GM18868 (cell line): Measurements from ENCODE around the gene EIF4EBP3.
A peak's percentile ranks its signal among the peaks of the same experiment; 100 is the strongest.

Experiments
- ATAC-seq: cut with Tn5 transposase; IDR thresholded peaks from one replicate; pipeline ENCODE4 v1.9.1; 2021; ENCODE audit warnings: mild to moderate bottlenecking, moderate library complexity; ENCODE audit not compliant: unreplicated experiment

EIF4EBP3 gene

DNA sequence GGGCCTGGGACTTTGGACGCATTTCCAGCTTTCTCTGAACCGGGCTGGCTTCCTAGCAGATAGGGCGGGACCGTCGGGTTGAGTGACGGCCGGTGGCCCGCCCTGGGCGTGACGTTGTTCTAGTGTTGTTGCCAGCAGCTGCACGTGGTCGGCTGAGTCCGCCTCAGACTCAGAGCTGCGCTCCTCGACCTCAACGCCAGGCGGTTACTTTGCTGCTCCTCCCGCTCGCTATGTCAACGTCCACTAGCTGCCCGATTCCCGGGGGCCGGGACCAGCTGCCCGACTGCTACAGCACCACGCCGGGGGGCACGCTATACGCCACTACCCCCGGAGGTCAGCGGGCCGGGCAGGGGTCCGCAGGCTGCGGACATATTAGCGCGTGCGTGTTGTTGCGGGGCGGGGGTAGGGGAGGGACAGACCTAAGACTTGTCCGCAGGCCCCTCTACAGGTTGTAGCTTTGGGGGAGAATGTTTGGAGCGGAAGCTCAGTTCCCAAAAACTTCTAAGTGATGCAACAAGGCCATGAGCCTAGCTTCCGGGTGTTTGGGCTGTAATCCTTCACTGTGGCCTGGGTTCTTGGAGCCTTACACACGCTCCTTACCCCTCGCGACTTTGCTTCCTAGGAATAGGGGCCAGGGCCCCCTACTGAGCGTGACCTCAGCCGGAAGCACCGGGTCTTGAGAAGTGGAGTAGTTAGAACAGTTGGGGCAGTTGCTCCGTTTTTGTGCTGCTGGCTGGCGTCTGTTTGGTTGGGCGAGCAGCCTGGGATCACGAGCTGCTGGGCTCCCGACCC is at the start of gene EIF4EBP3:
TSS of gene EIF4EBP3 (plus strand) at position 155 of the 792 bp plus-strand sequence. CDS start at position 231, 76 bp downstream.
- ATAC-seq, result peak; percentile 99

DNA sequence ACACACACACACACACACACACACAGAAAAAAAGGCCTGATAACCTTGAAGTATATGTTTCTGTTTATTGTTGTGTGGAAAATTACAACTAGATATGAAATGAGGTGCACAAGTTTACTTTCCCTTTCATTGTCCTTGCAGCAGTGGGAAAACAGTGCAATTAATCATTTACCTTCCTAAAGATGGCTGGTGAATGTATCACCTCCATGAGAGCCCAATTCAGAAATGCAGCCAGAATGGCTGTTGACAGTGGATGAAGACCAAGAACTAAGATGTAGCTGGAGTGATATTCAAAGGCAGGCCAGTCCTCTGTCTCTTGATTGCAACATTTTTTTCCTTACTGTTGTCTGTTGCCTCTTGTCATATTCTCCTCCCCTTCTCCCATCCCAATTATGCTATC is 49.6 kb upstream of the EIF4EBP3 start:
- no peak for ATAC-seq

GRCh38 chr5:140498591-140498990 is 48.9 kb upstream of the EIF4EBP3 start:
- no peak for ATAC-seq

DNA sequence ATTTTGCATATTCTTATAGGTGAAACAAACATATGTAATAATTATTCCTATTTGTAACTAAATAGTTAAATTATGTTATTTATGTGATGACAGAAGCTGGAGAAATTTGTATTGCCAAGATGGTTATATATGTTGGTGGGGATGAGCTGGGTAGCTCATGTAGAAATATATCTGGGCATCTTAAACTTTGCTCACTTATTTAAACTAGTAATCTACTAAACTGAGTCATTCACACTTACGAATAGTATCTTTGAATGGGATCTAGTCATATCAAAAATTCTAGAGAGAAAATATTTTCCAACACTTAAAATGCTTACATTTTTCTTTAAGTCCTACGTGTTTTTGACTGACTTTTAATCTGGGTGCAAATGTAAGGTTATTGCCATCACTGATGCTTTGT is 44.6 kb upstream of the EIF4EBP3 start:
- no peak for ATAC-seq

DNA sequence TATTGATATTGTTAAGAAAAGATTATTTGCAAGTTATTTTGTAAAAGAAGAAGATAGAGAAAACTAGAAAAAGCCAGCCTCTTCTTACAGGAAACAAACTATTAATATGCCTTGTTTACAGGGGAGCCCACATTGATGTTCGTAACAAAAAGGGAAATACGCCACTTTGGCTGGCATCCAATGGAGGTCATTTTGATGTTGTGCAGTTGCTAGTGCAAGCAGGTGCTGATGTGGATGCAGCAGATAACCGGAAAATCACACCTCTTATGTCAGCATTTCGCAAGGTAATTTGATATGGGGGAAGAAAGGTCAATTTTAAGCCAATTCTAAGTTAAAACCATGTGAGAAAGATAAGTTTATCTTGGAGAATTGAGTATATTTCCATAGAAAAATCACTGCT is 37.6 kb upstream of the EIF4EBP3 start:
- no peak for ATAC-seq

GRCh38 chr5:140513124-140513523 is 34.3 kb upstream of the EIF4EBP3 start:
- no peak for ATAC-seq

DNA sequence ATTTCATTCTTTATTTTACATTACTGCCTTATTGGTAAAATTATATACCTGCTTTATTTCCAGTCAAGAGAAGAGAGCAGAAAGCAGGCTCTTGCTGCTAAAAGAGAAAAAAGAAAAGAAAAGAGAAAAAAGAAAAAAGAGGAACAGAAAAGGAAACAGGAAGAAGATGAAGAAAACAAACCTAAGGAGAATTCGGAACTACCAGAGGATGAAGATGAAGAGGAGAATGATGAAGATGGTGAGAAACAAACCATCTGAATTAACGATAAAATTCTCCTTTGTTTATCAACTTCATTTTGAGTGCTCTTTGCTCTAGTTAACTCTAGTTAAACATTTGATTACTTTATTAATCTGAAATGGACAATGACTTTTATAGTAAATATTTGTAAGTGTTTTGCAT is 23.5 kb upstream of the EIF4EBP3 start:
- ATAC-seq, result no peak

DNA sequence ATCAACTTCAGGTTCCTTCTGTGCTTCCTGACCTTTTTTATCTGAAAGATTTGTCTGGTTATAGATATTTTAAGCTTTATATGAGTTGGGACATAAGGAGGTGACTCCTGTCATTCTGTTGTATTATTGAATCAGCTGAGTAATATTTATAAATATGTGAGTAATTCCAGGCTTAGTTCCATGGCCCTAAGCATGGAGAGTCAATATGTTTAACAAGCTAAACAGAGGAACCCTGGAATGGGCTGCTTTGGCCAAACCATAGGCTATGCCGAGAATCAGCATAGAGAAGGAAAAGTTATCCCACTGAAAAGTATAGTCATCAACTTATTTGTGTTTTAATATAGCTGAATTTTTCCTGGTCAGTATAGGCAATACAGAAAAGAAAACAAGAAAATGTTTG is 7.2 kb upstream of the EIF4EBP3 start:
- ATAC-seq, result no peak

DNA sequence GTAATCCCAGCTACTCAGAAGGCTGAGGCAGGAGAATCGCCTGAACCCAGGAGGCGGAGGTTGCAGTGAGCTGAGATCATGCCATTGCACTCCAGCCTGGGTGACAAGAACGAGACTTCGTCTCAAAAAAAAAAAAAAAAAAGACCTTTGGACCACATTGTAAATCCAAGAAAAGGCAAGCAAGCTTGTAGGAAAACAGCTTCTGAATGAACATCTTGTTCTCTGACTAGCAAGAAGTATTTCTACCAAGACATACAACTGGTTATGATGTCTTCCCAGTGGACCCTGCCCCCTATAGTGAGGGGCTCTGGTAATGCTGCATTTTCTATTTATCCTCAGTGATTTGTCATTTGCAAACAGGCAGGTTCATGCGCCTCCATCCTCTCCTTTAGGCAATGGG is 4.5 kb upstream of the EIF4EBP3 start:
- no peak for ATAC-seq

DNA sequence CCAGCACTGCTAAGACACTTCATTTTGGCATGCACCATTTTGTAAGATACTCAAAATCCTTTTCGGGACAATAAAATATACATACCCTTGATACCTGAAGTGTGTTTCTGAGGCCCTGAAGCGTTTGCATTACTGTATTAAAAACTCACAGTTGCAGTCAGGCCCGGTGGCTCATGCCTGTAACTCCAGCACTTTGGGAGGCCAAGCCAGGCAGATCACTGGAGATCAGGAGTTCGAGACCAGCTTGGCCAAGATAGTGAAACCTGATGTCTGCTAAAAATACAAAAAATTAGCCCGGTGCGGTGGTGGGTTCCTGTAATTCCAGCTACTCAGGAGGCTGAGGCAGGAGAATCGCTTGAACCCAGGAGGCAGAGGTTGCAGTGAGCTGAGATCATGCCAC is 2.5 kb upstream of the EIF4EBP3 start:
- no peak for ATAC-seq

DNA sequence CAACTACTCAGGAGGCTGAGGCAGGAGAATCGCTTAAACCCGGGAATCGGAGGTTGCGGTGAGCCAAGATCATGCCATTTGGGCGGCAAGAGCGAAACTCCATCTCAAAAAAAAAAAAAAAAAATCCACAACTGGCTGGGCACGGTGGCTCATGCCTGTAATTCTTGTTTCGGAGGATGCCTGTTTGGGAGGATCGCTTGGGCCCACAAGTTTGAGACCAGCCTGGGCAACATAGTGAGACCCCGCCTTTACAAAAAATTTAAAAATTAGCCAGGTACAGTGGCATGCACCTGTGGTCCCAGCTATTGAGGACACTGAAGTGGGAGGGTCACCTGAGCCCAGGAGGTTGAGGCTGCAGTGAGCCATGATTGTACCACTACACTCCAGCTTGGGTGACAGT is 1.9 kb upstream of the EIF4EBP3 start:
- no peak for ATAC-seq

DNA sequence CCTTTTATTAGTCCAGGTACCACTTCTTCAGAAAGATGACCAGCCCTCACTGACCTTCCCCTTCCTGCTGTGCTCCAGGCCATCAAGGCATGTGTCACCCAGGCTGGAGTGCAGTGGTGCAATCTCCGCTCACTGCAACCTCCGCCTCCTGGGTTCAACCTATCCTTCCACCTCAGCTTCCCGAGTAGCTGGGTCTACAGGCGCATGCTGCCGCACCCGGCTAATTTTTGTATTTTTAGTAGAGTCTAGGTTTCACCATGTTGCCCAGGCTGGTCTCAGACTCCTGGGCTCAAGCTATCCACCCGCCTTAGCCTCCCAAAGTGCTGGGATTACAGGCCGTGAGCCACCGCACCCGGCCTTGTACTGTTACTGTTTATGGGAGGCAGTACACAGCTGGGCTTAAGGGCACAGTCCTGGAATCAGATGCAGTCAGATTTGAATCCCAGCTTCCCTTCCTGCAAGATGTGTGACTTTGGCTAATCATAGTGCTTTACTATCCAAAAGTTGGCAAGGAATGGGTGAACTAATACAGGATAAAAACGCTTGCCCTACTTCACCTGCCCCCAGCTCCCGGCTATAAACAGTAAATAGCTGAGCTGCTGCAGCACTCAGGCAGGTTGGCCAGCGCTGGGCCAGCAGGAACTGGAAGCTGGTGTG is 483 bp upstream of the EIF4EBP3 start:
- ATAC-seq, result no peak

- peak; percentile 2 for ATAC-seq
Measured at GRCh38 chr5:140548300-140548688, 832 bp downstream of the EIF4EBP3 start.

- no peak for ATAC-seq
Measured at GRCh38 chr5:140548791-140549190, 1.3 kb downstream of the EIF4EBP3 start.

- no peak for ATAC-seq
Measured at GRCh38 chr5:140549237-140550144, 2.0 kb downstream of the EIF4EBP3 start.

DNA sequence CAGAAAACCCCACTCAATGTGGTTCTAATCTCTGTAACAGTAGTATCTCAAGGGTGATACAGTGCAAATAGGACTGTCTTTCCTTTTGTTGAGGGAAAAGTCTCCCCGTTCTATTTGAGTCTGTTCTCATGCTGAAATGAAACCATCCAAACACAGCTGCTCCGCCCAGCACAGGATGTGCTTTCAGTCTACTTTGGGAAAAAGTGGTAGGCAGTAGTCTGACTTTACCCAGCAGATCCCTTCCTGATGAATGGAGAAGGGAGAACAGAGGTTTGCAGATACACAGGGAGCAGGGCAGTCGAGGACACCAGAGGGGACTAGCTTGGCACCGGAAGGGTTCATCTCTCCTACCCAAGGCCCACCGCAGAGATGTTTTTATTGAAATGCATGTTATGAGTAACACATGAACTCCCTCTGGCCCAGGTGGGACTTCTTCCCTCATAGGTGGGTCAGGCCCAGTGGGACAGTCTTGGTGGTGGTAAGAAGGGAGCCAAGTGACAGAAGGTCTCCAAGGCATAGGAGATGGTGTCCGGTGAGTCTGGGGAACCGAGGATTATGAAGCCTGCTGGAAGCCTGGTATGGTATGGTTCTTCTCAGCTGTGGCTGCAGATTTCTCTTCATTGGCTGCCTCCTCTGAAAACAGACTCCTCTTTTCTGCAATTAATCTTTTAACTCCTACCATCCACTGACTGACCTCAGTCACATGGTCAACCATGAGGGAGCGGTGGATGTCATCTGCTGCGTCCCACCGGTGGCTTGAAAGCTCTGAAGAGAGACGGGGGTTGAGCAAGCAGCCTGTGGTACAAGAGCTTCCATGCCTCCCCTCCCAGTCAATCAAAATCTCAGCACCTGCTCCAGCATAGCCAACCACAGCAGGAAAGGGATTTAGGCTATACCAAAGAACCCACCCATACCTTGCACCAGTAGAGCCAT is 3.0 kb downstream of the EIF4EBP3 start:
- no peak for ATAC-seq

- no peak for ATAC-seq
Measured at GRCh38 chr5:140551872-140552271, 4.4 kb downstream of the EIF4EBP3 start.

- ATAC-seq, result no peak
Measured at GRCh38 chr5:140553657-140554056, 6.2 kb downstream of the EIF4EBP3 start.

DNA sequence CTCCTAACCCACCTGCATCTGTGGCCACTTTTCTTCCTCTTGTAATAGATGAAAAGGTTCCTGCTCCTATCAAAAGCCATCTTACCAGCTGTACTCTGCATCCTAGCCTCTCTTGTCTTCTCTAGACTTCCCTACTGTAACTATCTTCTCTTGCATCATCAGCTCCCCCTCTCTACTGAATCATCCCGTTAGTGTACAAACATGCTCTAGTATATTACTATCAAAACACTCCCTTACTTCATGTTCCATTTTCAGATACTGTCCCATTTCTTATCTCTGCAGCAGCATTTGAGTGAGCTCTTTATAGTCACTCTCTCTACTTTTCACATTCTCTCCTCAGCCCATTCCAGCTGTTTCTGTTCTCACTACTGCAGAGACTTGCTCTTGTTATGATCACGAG is 7.0 kb downstream of the EIF4EBP3 start:
- ATAC-seq, result no peak

- ATAC-seq, result no peak
Measured at GRCh38 chr5:140555747-140556312, 8.4 kb downstream of the EIF4EBP3 start.
